Neuronal stem cell (in vitro differentiated cells): ENCODE measurements around the gene RPS26.

ENCODE experiments used
- DNase-seq: peaks from one replicate; pipeline ENCODE4 v3.0.0-alpha.2; 2013; ENCODE audit warnings: low spot score
- H2AFZ ChIP-seq: one replicate; pipeline ENCODE4 v1.6.1; 2013; ENCODE audit warnings: mild to moderate bottlenecking, low read length, inconsistent platforms
- H2AK5ac ChIP-seq: 2 replicates; pipeline ENCODE4 v1.6.1; 2013; ENCODE audit warnings: low read depth, mild to moderate bottlenecking, inconsistent platforms, low read length, moderate library complexity, mixed read lengths
- H2BK120ac ChIP-seq: 2 replicates; pipeline ENCODE4 v1.6.1; 2013; ENCODE audit warnings: low read depth, mild to moderate bottlenecking, inconsistent platforms, low read length, moderate library complexity, mixed read lengths
- H2BK12ac ChIP-seq: one replicate; pipeline ENCODE4 v1.6.1; 2013; ENCODE audit warnings: low read length, inconsistent platforms
- H2BK15ac ChIP-seq: 2 replicates; pipeline ENCODE4 v1.6.1; 2013; ENCODE audit warnings: mild to moderate bottlenecking, low read length, inconsistent platforms, mixed read lengths
- H2BK5ac ChIP-seq: one replicate; pipeline ENCODE4 v1.6.1; 2013; ENCODE audit warnings: inconsistent platforms, mild to moderate bottlenecking, low read length, moderate library complexity
- H3K14ac ChIP-seq: one replicate; pipeline ENCODE4 v1.6.1; 2013; ENCODE audit warnings: low read length, inconsistent platforms
- H3K18ac ChIP-seq: 2 replicates; pipeline ENCODE4 v1.6.1; 2013; ENCODE audit warnings: low read length, inconsistent platforms
- H3K23ac ChIP-seq: 2 replicates; pipeline ENCODE4 v1.6.1; 2013; ENCODE audit warnings: low read depth, mild to moderate bottlenecking, mixed read lengths, low read length, inconsistent platforms; ENCODE audit not compliant: poor library complexity
- H3K27ac ChIP-seq: replicated peaks from 3 replicates; pipeline ENCODE4 v1.5.1; 2013; ENCODE audit warnings: low read length, inconsistent platforms
- H3K27me3 ChIP-seq, 3 experiments: 2 replicates each; pipeline ENCODE4 v1.6.1; 2013; ENCODE audit warnings: low read length in 3 of 3, mild to moderate bottlenecking in 2 of 3, inconsistent platforms in 1 of 3, low read depth in 1 of 3, mixed read lengths in 1 of 3, moderate library complexity in 1 of 3; ENCODE audit not compliant: control insufficient read depth in 3 of 3, insufficient read depth in 3 of 3
- H3K36me3 ChIP-seq, 2 donors: replicated peaks in 1 of 2; 2 replicates each; pipeline ENCODE4 v1.6.1; 2013; ENCODE audit warnings: low read length in 2 of 2; ENCODE audit not compliant: control insufficient read depth in 2 of 2, insufficient read depth in 2 of 2
- H3K4ac ChIP-seq: 2 replicates; pipeline ENCODE4 v1.6.1; 2013; ENCODE audit warnings: inconsistent platforms, mild to moderate bottlenecking, low read length, moderate library complexity
- H3K4me1 ChIP-seq, 2 donors: 1 replicate in 1 of 2; 2 replicates in 1 of 2; pipeline ENCODE4 v1.6.1; 2013; ENCODE audit warnings: low read length in 2 of 2, low read depth in 1 of 2; ENCODE audit not compliant: control insufficient read depth in 2 of 2, insufficient read depth in 1 of 2
- H3K4me2 ChIP-seq: one replicate; pipeline ENCODE4 v1.6.1; 2013; ENCODE audit warnings: mild to moderate bottlenecking, low read length, inconsistent platforms; ENCODE audit not compliant: insufficient read depth, poor library complexity, severe bottlenecking
- H3K4me3 ChIP-seq, 2 donors: 2 replicates each; pipeline ENCODE4 v1.5.1; 2013; ENCODE audit warnings: low read length in 2 of 2, mild to moderate bottlenecking in 2 of 2, inconsistent platforms in 1 of 2, moderate library complexity in 1 of 2
- H3K79me1 ChIP-seq: one replicate; pipeline ENCODE4 v1.6.1; 2013; ENCODE audit warnings: low read depth, mild to moderate bottlenecking, inconsistent platforms, low read length, moderate library complexity
- H3K9ac ChIP-seq: one replicate; pipeline ENCODE4 v1.6.1; 2013; ENCODE audit warnings: mild to moderate bottlenecking, low read depth, low read length, inconsistent platforms; ENCODE audit not compliant: poor library complexity
- H3K9me3 ChIP-seq, 2 donors: replicated peaks in 1 of 2; 2 replicates each; pipeline versions ENCODE3 to v1.6.1; 2013; ENCODE audit warnings: low read length in 2 of 2, mild to moderate bottlenecking in 2 of 2, inconsistent platforms in 1 of 2, low read depth in 1 of 2, mixed read lengths in 1 of 2, moderate library complexity in 1 of 2; ENCODE audit not compliant: control insufficient read depth in 2 of 2, insufficient read depth in 1 of 2
- H4K8ac ChIP-seq: one replicate; pipeline ENCODE4 v1.6.1; 2013; ENCODE audit warnings: low read depth, mild to moderate bottlenecking, inconsistent platforms, low read length, moderate library complexity
- H4K91ac ChIP-seq: one replicate; pipeline ENCODE4 v1.6.1; 2013; ENCODE audit warnings: low read length, low read depth, mild to moderate bottlenecking, inconsistent platforms; ENCODE audit not compliant: poor library complexity
- WGBS, 2 donors: extraction: QIAGEN DNeasy Blood & Tissue Kit; methylation state at CpG; one replicate each; pipeline ENCODE4 v1.1.7; 2013; ENCODE audit warnings: missing lambda C conversion rate in 2 of 2, mixed read lengths in 1 of 2; ENCODE audit not compliant: insufficient read length in 2 of 2, insufficient replicate concordance in 1 of 2; ENCODE audit errors: extremely low coverage in 2 of 2; 5-methylcytosine and 5-hydroxymethylcytosine counted together

Gene RPS26

DNA sequence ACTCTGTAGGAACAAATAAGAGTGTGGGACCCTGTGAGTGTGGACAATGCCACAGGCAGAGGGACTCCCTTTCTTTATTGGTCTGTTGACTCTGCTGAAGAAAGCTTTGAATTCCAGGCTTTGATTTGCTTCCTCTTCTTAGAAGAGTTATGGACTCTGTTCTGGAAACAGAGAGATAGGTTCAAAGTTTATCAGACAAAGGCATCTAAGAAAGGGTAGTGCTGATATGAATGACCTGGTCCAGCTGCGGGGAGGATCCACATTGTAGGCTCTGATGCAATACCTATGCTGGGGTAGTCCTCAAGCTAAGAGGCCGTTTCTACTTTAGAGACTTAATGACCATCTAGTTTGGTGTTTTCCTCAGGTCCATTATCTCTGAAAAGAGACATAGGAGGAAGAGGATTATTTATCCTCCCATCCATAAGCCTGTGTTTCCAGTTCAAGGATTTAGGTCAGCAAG lies 31.6 kb upstream of the RPS26 start:
- peak overlapping the region; percentile 17 for H3K27ac ChIP-seq
- H3K9ac ChIP-seq = no peak overlapping the region
- H4K8ac ChIP-seq = no peak overlapping the region
- H3K18ac ChIP-seq = no peak overlapping the region
- H3K14ac ChIP-seq = no peak overlapping the region
- no peak overlapping the region for H2BK120ac ChIP-seq
- no peak overlapping the region for H4K91ac ChIP-seq
- H3K27me3 ChIP-seq = no peaks in the 10 kb centered on the region
- no peak overlapping the region for H2AFZ ChIP-seq
- H2BK15ac ChIP-seq = no peak overlapping the region
- peaks cover 0 to 8% of the 10 kb centered on the region in 2 donors for H3K36me3 ChIP-seq
- no peak overlapping the region for H3K23ac ChIP-seq
- no peak overlapping the region for H3K4ac ChIP-seq
- DNase-seq = no peak
- no peak overlapping the region for H2BK12ac ChIP-seq
- peaks cover 0 to 3% of the 10 kb centered on the region in 2 donors for H3K4me1 ChIP-seq
- no peak overlapping the region for H3K4me3 ChIP-seq
- H2AK5ac ChIP-seq = no peak overlapping the region
- no peaks in the 10 kb centered on the region for H3K79me1 ChIP-seq
- no peak overlapping the region for H2BK5ac ChIP-seq
- WGBS, 2 donors = no CpG with 5 or more reads among the region's 2 CpGs
- no peak overlapping the region for H3K4me2 ChIP-seq
- no peaks in the 10 kb centered on the region for H3K9me3 ChIP-seq

DNA sequence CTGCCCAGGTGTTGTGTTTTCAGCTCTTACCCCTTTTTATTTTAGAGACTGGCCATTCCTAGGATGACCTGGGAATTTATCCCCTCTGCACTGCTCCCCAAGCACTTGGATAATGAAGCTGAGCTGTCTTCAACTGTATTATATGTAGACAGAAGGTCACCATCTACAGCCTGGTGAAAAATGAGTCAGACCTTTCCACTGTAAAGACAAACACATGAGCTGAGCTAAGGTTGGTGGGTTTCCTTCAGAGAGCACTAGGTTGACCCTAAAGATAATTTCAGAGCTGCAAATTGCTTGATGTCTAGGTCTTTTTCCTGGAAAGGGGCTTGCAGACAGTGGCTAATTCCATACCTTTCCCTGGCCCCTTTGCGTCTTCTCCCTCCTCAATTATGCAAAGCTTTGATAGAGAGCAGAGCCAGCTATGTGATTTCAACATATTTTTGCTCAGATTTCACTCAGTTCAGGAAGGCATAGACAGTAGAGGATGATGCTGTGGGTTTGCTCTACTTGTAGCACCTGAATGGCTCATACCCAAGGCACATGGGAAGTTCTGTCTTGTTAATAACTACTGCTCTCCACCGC lies 30.1 kb upstream of the RPS26 start:
- H3K4me2 ChIP-seq = no peak overlapping the region
- H3K79me1 ChIP-seq = no peaks in the 10 kb centered on the region
- no peak overlapping the region for H3K4me3 ChIP-seq
- peaks cover 0 to 8% of the 10 kb centered on the region in 2 donors for H3K36me3 ChIP-seq
- H2BK12ac ChIP-seq = no peak overlapping the region
- H2BK5ac ChIP-seq = no peak overlapping the region
- H3K9ac ChIP-seq = no peak overlapping the region
- H2AK5ac ChIP-seq = no peak overlapping the region
- no peak overlapping the region for H2AFZ ChIP-seq
- no peak overlapping the region for H3K18ac ChIP-seq
- H4K91ac ChIP-seq = no peak overlapping the region
- H2BK120ac ChIP-seq = no peak overlapping the region
- no peak overlapping the region for H3K23ac ChIP-seq
- peaks cover 0 to 3% of the 10 kb centered on the region in 2 donors for H3K4me1 ChIP-seq
- no peaks in the 10 kb centered on the region for H3K27me3 ChIP-seq
- WGBS, 2 donors = no CpG with 5 or more reads among the region's 2 CpGs
- H2BK15ac ChIP-seq = no peak overlapping the region
- DNase-seq = no peak
- no peaks in the 10 kb centered on the region for H3K9me3 ChIP-seq
- H3K14ac ChIP-seq = no peak overlapping the region
- H3K4ac ChIP-seq = no peak overlapping the region
- no peak overlapping the region for H3K27ac ChIP-seq
- no peak overlapping the region for H4K8ac ChIP-seq

DNA sequence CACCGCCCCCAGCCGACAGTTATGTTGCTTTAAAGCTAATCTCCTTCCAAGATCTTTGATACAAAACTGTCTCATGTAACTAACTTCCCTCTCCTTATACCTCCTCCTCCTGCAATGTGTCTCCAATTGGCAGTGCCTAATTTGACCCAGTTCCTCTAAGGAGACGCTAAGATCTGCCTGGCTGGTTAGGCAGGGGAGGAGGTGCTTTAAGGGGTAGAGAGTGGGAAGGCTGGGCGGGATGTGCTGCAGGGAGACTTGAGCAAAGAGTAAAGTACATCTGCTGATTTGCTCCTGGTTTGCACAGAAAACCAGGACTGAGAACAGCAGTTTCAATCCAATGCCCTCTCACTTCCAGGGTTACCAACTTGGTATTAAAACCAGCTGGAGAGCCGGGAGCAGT lies 28.2 kb upstream of the RPS26 start:
- Histone ChIP-seq H2BK12ac (no peak overlapping the region), H2BK120ac (no peak overlapping the region), H3K4me2 (no peak overlapping the region), H3K18ac (no peak overlapping the region), H2BK5ac (no peak overlapping the region), H3K14ac (no peak overlapping the region), H3K36me3 (peaks cover 0 to 22% of the 10 kb centered on the region in 2 donors), H4K8ac (no peak overlapping the region), H3K4ac (no peak overlapping the region), H2AK5ac (no peak overlapping the region), H3K9me3 (no peaks in the 10 kb centered on the region), H3K9ac (no peak overlapping the region), H3K27ac (no peak overlapping the region), H3K79me1 (no peaks in the 10 kb centered on the region), H3K4me3 (no peak overlapping the region), H2BK15ac (no peak overlapping the region), H2AFZ (no peak overlapping the region), H4K91ac (no peak overlapping the region), H3K27me3 (no peaks in the 10 kb centered on the region), H3K23ac (no peak overlapping the region), H3K4me1 (no peaks in the 10 kb centered on the region)
- no CpG with 5 or more reads among the region's 5 CpGs for WGBS, 2 donors
- DNase-seq = no peak

DNA sequence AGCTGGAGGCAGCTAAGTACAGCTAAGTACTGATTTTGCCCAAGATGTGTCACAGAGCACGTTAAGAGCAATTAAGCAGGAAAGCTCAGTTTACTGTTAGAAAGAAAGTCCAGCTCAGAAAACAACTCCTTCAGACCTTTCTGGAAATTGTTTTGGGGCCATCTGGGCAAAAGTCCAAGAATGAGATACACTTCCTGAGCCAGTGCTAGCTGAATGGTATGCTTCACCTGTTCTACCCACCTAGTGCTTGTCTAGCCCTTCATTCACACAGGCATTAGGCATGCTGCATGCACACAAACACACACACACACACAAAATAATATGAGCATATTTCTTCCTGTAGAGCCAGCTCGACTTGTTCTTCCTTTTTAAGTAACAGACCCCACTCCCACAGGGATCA lies 27.5 kb upstream of the RPS26 start:
- Histone ChIP-seq H3K18ac (no peak overlapping the region), H3K9ac (no peak overlapping the region), H2BK12ac (no peak overlapping the region), H2BK120ac (no peak overlapping the region), H3K36me3 (peaks cover 0 to 24% of the 10 kb centered on the region in 2 donors), H3K27me3 (no peaks in the 10 kb centered on the region), H2BK5ac (no peak overlapping the region), H3K4me2 (no peak overlapping the region), H3K9me3 (no peaks in the 10 kb centered on the region), H2AFZ (no peak overlapping the region), H2AK5ac (no peak overlapping the region), H3K4me3 (no peak overlapping the region), H3K4ac (no peak overlapping the region), H3K79me1 (no peaks in the 10 kb centered on the region), H3K27ac (no peak overlapping the region), H3K4me1 (peaks cover 0 to under 1% of the 10 kb centered on the region in 2 donors), H4K8ac (no peak overlapping the region), H3K14ac (no peak overlapping the region), H3K23ac (no peak overlapping the region), H2BK15ac (no peak overlapping the region), H4K91ac (no peak overlapping the region)
- WGBS, 2 donors = no CpG with 5 or more reads among the region's 2 CpGs
- DNase-seq = no peak
